HepG2 (cell line): Measurements from ENCODE around the gene CPNE5.

Source experiments
- ARNT ChIP-seq: fragments of 450-650 bp; IDR thresholded peaks from 2 replicates; pipeline ENCODE4 v1.6.1; 2017
- NFIC ChIP-seq: IDR thresholded peaks from 2 replicates; pipeline ENCODE4 v1.6.1; 2012; ENCODE audit warnings: mild to moderate bottlenecking, low read length, inconsistent platforms
- NR2C2 ChIP-seq: sonication (generic); formaldehyde crosslinking; IDR thresholded peaks from 2 replicates; pipeline ENCODE4 v1.4.0; 2020; ENCODE audit warnings: missing genetic modification reagents, mild to moderate bottlenecking, moderate library complexity, borderline replicate concordance
- POLR2A ChIP-seq, 2 experiments: IDR thresholded peaks; 2 replicates each; pipeline ENCODE4 v1.6.1; 2011; ENCODE audit warnings: low read depth in 2 of 2, low read length in 2 of 2, mild to moderate bottlenecking in 1 of 2, moderate library complexity in 1 of 2; ENCODE audit not compliant: insufficient read depth in 1 of 2
- TARDBP ChIP-seq: sonication (generic); formaldehyde crosslinking; IDR thresholded peaks from 2 replicates; pipeline ENCODE4 v1.8.0; 2022; ENCODE audit warnings: mild to moderate bottlenecking, missing genetic modification reagents
- ZNF670 ChIP-seq: sonication (generic); formaldehyde crosslinking; IDR thresholded peaks from 2 replicates; pipeline ENCODE4 v1.8.0; 2022; ENCODE audit warnings: mild to moderate bottlenecking, missing genetic modification reagents, borderline replicate concordance
- TF ChIP-seq, protein P1 (sequence below): sonication (generic); formaldehyde crosslinking; IDR thresholded peaks from 2 replicates; pipeline ENCODE4 v1.8.0; 2022; ENCODE audit warnings: low read depth, missing genetic modification reagents

DNA sequence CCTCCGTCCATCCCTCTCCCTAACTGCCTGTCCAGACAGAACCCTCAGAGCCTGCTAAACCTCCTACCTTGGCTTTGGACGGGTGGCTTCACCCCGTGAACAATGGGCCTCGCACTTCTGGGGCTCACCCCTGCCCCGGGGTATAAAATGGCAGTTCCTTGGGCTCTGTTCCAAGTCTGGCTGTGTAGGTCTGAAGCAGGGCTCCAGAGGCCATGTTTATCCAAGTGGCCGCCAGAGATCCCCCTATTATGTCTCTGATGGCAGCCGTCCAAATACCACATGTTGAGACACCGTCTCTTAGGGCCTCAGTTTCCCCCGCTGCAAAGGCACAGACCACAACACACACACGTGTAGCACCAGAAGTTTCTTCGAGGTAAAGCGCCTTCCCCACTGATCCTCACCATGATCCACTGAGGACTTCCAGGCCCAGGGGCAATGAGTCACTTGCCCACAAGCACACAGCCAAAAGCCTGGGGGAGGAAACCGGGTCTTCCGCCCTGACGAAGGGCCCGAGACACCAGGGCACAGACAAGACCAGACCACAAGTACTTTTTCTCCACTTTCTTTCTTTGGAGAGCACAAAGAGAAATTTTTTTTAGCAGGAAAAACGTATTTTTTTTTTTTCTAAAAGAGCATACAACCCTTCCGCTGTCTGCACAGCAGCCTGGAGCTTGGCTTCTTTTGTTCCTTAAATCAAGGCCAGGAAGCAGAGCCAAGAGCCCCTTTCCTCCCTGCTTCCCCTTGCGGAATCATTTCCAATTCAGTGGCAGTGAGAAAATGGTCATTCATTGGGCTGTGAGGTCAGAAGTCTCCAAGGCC is 11.8 kb downstream of the CPNE5 start:
- TF ChIP-seq NR2C2 (CRISPR knock-in tag) (no peak), NFIC (no peak), POLR2A (IDR thresholded peaks at IDR 0.05; ENCODE audit: insufficient read depth in 1 of 2, low read depth in 2 of 2, low read length in 2 of 2) (no peak), ZNF670 (CRISPR knock-in tag) (no peak), TARDBP (no peak), ARNT (no peak)
- TF ChIP-seq, protein P1, sequence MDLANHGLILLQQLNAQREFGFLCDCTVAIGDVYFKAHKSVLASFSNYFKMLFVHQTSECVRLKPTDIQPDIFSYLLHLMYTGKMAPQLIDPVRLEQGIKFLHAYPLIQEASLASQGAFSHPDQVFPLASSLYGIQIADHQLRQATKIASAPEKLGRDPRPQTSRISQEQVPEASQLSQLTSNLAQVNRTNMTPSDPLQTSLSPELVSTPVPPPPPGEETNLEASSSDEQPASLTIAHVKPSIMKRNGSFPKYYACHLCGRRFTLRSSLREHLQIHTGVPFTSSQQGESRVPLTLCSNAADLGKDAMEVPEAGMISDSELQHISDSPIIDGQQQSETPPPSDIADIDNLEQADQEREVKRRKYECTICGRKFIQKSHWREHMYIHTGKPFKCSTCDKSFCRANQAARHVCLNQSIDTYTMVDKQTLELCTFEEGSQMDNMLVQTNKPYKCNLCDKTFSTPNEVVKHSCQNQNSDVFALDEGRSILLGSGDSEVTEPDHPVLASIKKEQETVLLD, result no peak
